Psoas muscle (tissue), 8 donors: ENCODE data around the gene ERBB2. TPM values are rescaled to one million over a fixed set of nuclear protein-coding genes. Genes with fewer than 3 reads are reported as not detected.
"Not testable (repeated sequence)": the region's sequence is repeated elsewhere in the genome, so short reads cannot be mapped to it uniquely, and the experiment has no call there.

Source experiments
- ATAC-seq, 4 donors: fragments of 200-7000 bp; cut with Tn5 transposase; one replicate each; pipeline ENCODE4 v1.9.1; 2020; ENCODE audit warnings: moderate library complexity in 3 of 4, mild to moderate bottlenecking in 2 of 4
- DNase-seq, 2 donors: peaks; one replicate each; pipeline ENCODE4 v3.0.0-alpha.2; 2020
- H3K27ac ChIP-seq: fragments of 200-600 bp; one replicate; pipeline ENCODE4 v1.8.0; 2022
- H3K27me3 ChIP-seq, 3 donors: fragments of 200-600 bp in 1 of 3; one replicate each; pipeline versions ENCODE4 v1.6.1 to v1.8.0; 2013 to 2022; ENCODE audit warnings: low read length in 2 of 3, mild to moderate bottlenecking in 2 of 3, moderate library complexity in 1 of 3; ENCODE audit not compliant: insufficient read depth in 3 of 3
- H3K36me3 ChIP-seq, 2 donors: fragments of 200-600 bp in 1 of 2; one replicate each; pipeline versions ENCODE4 v1.6.1 to v1.8.0; 2013 to 2022; ENCODE audit warnings: low read depth in 1 of 2, mild to moderate bottlenecking in 1 of 2, moderate library complexity in 1 of 2; ENCODE audit not compliant: insufficient read depth in 1 of 2
- H3K4me1 ChIP-seq: fragments of 200-600 bp; one replicate; pipeline ENCODE4 v1.8.0; 2022
- H3K4me3 ChIP-seq: fragments of 200-600 bp; one replicate; pipeline ENCODE4 v1.8.0; 2022; ENCODE audit warnings: mild to moderate bottlenecking
- H3K9me3 ChIP-seq: fragments of 200-600 bp; one replicate; pipeline ENCODE4 v1.8.0; 2022
- WGBS, 3 donors: extraction: QIAGEN DNeasy Blood & Tissue Kit; methylation state at CpG; one replicate each; pipeline versions ENCODE4 v1.1.6 to v1.1.7; 2013; 5-methylcytosine and 5-hydroxymethylcytosine counted together
- intact Hi-C, 2 donors: fragments of 100-400 bp; cut with DNase I; formaldehyde crosslinking; loops; one replicate each; pipeline versions ENCODE4 v1.11.0 to v1.14.2; 2022
- polyA plus RNA-seq, 3 donors: library from polyadenylated mRNA; stranded (reverse); fragments of 200-250 nt; gene quantifications; one replicate each; pipeline ENCODE4 v1.2.3, GENCODE V29; 2013
- total RNA-seq, 4 donors: library from RNA; stranded (reverse); fragmentation: NEBNext Ultra II Directional in 2 of 4; extraction: Animal tissue kit (Norgen Biotek cat#: 25700) in 2 of 4; gene quantifications; one replicate each; pipeline versions ENCODE4 v1.2.1 to v1.2.4, GENCODE V29; 2021 to 2023
- TF ChIP-seq, protein P1 (sequence below): fragments of 200-600 bp; IDR thresholded peaks from one replicate; pipeline ENCODE4 v1.8.0; 2022; ENCODE audit warnings: antibody characterized with exemption
- donor health status: healthy with polysubstance abuse.
- donor health status: DM: no; HTN: no; CAD: no; lungs with moderate emphysema.
- donor health status: Bipolar disorder and iron deficiency.
- donor health status: healthy.
- donor health status: DM: yes; HTN: yes; CAD: no.
- donor health status: DM: no; HTN: no; CAD: no.
- donor health status: DM: no; HTN: no; CAD: no.
- donor health status: DM: yes; HTN: yes; CAD: no.

ERBB2 gene
- total and polyA plus RNA-seq, 7 donors = 4.0 to 24.9 (median 20.4) TPM

DNA sequence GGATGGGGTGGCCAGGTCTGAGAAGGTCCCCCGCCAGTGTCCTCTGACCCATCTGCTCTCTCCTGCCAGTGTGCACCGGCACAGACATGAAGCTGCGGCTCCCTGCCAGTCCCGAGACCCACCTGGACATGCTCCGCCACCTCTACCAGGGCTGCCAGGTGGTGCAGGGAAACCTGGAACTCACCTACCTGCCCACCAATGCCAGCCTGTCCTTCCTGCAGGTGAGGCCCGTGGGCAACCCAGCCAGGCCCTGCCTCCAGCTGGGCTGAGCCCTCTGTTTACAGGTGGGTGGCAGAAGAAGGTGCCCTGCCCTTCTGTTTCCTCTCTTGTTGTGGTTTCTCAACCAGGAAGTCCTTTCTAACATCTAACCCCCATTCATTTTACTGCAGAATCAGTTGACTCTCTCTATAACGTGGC is 7.1 kb downstream of the ERBB2 start:
- Histone ChIP-seq H3K4me1 (peaks cover 40% of the 10 kb centered on the region), H3K36me3 (peaks cover 0 to 51% of the 10 kb centered on the region in 2 donors), H3K9me3 (no peaks in the 10 kb centered on the region), H3K27ac (no peak overlapping the region), H3K27me3 (no peaks in the 10 kb centered on the region), H3K4me3 (no peak overlapping the region)
- ATAC-seq (no peak), DNase-seq (no peak)
- intact Hi-C loops = no loop called here
- TF ChIP-seq, protein P1, sequence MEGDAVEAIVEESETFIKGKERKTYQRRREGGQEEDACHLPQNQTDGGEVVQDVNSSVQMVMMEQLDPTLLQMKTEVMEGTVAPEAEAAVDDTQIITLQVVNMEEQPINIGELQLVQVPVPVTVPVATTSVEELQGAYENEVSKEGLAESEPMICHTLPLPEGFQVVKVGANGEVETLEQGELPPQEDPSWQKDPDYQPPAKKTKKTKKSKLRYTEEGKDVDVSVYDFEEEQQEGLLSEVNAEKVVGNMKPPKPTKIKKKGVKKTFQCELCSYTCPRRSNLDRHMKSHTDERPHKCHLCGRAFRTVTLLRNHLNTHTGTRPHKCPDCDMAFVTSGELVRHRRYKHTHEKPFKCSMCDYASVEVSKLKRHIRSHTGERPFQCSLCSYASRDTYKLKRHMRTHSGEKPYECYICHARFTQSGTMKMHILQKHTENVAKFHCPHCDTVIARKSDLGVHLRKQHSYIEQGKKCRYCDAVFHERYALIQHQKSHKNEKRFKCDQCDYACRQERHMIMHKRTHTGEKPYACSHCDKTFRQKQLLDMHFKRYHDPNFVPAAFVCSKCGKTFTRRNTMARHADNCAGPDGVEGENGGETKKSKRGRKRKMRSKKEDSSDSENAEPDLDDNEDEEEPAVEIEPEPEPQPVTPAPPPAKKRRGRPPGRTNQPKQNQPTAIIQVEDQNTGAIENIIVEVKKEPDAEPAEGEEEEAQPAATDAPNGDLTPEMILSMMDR = no peak
- WGBS, 3 donors = 64 to 82% (median 80%) methylated on average over 7 of the region's 7 CpGs

DNA sequence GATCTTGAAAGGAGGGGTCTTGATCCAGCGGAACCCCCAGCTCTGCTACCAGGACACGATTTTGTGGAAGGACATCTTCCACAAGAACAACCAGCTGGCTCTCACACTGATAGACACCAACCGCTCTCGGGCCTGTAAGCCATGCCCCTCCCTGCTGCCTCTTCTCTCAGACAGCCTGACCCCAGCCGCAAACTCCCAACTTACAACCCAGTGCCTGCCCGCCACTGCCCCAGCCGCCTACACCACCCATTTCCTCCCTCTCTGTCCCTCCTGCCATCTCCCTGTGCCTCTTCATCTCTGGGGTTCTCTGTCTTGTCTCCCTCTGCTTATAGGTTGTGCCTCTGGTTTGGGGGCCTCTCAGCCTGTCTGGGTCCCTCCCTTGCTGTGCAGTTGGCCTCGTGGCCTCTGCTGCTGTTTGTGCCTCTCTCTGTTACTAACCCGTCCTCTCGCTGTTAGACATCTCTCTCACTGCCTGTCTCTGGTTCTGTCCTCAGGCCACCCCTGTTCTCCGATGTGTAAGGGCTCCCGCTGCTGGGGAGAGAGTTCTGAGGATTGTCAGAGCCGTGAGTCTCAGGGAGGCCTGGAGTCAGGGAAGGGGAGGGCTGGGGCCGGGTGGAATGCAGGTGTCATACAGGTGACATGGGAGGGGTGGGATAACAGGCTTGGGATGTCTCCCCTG is 9.6 kb downstream of the ERBB2 start:
- intact Hi-C loops = no loop called here
- Histone ChIP-seq H3K9me3 (no peaks in the 10 kb centered on the region), H3K4me1 (peaks cover 17% of the 10 kb centered on the region), H3K4me3 (no peak overlapping the region), H3K36me3 (peaks cover 0 to 76% of the 10 kb centered on the region in 2 donors), H3K27ac (no peak overlapping the region), H3K27me3 (no peaks in the 10 kb centered on the region)
- 85 to 90% (median 89%) methylated on average over 13 to 14 of the region's 14 CpGs for WGBS, 3 donors
- ATAC-seq (no peak), DNase-seq (peak in 1 of 2 donors; percentile 8)
- TF ChIP-seq, protein P1 = no peak

DNA sequence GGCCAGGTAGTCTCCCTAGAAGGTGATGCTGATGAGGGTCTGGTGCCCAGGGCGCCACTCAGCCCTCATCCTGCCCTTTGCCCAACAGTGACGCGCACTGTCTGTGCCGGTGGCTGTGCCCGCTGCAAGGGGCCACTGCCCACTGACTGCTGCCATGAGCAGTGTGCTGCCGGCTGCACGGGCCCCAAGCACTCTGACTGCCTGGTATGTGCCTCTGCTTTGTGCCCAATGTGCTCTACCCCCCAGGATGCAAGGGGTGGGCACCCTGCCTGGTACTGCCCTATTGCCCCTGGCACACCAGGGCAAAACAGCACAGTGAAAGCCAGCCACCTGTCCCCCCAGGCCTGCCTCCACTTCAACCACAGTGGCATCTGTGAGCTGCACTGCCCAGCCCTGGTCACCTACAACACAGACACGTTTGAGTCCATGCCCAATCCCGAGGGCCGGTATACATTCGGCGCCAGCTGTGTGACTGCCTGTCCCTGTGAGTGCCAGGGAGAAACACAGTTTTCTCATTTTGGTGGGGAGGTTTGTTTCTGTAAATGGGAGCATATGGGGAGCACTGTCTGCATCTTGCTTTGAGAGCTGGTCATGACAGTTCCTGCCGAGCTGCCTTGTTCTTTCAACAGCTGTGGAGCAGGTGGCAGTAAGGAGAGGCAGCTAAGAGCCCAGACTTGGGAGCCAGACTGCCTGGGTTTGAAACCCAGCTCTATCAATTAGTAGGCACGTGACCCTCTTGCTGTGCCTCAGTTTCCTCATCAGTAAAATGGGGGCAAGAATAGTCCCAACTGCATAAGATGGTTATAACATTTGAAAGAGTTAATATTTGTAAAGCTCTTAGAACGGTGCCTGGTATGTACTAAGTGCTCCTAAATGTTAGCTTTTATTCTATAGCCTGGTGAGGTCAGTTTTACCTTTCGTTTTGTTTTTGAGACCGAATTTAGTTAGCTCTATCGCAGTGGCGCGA is 10.4 kb downstream of the ERBB2 start:
- Histone ChIP-seq H3K27me3 (no peaks in the 10 kb centered on the region), H3K36me3 (peaks cover 0 to 85% of the 10 kb centered on the region in 2 donors), H3K9me3 (no peaks in the 10 kb centered on the region), H3K4me1 (peaks cover 8% of the 10 kb centered on the region), H3K27ac (no peak overlapping the region), H3K4me3 (no peak overlapping the region)
- TF ChIP-seq, protein P1 = no peak
- intact Hi-C loops = loop anchor here in 1 of 2 donors (1.0 kb wide), 1 partner anchor 59 kb away; no protein-coding TSS in a partner anchor
- 85 to 86% (median 85%) methylated on average over 20 of the region's 20 CpGs for WGBS, 3 donors
- ATAC-seq (no peak), DNase-seq (peak in 1 of 2 donors; percentile 49)

DNA sequence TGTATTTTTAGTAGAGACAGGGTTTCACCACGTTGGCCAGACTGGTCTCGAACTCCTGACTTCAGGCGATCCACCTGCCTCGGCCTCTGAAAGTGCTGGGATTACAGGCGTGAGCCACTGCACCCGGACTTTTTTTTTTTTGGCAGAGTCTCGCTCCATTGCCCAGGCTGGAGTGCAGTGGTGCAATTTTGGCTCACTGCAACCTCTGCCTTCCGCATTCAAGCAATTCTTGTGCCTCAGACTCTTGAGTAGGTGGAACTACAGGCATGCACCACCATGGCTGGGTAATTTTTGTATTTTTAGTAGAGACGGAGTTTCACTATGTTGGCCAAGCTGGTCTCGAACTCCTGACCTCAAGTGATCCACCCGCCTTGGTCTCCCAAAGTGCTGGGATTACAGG is 11.2 kb downstream of the ERBB2 start:
- peaks cover 0 to 92% of the 10 kb centered on the region in 2 donors for H3K36me3 ChIP-seq
- 84 to 90% (median 86%) methylated on average over 11 of the region's 11 CpGs for WGBS, 3 donors
- ATAC-seq, intact Hi-C loops, H3K9me3 ChIP-seq, H3K27ac ChIP-seq, H3K4me1 ChIP-seq, H3K27me3 ChIP-seq, H3K4me3 ChIP-seq: not testable (repeated sequence)
- peak in 1 of 2 donors; percentile 9 for DNase-seq

DNA sequence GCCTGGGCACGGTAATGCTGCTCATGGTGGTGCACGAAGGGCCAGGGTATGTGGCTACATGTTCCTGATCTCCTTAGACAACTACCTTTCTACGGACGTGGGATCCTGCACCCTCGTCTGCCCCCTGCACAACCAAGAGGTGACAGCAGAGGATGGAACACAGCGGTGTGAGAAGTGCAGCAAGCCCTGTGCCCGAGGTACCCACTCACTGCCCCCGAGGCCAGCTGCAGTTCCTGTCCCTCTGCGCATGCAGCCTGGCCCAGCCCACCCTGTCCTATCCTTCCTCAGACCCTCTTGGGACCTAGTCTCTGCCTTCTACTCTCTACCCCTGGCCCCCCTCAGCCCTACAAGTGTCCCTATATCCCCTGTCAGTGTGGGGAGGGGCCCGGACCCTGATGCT is 12.0 kb downstream of the ERBB2 start:
- intact Hi-C loops = no loop called here

More for the DNA sequence above, 12.0 kb downstream of the ERBB2 start:
- TF ChIP-seq, protein P1 = no peak
- H3K27ac ChIP-seq = no peak overlapping the region
- no peak overlapping the region for H3K4me3 ChIP-seq
- DNase-seq (peak in 1 of 2 donors; percentile 40), ATAC-seq (no peak)
- no peaks in the 10 kb centered on the region for H3K9me3 ChIP-seq
- H3K36me3 ChIP-seq = peaks cover 0 to 95% of the 10 kb centered on the region in 2 donors
- no peaks in the 10 kb centered on the region for H3K27me3 ChIP-seq
- WGBS, 3 donors = 90 to 93% (median 93%) methylated on average over 10 of the region's 10 CpGs
- peaks cover 8% of the 10 kb centered on the region for H3K4me1 ChIP-seq
